Neural crest cell (in vitro differentiated cells): ENCODE results near the gene SRC. TPM values are rescaled to one million over a fixed set of nuclear protein-coding genes. Genes with fewer than 3 reads are reported as not detected.

ENCODE experiments used
- DNase-seq: peaks from one replicate; pipeline ENCODE4 v3.0.0; 2021; ENCODE audit warnings: low read depth, mixed read lengths, low spot score
- H3K27ac Mint-ChIP-seq: one replicate; pipeline ENCODE4 v1.8.0; 2021; ENCODE audit warnings: mild to moderate bottlenecking, mixed read lengths; ENCODE audit not compliant: unreplicated experiment
- H3K27me3 Mint-ChIP-seq: 2 replicates; pipeline ENCODE4 v1.8.0; 2021; ENCODE audit warnings: low read depth, mild to moderate bottlenecking, mixed read lengths
- H3K36me3 Mint-ChIP-seq: 2 replicates; pipeline ENCODE4 v1.8.0; 2021; ENCODE audit warnings: low read depth, mild to moderate bottlenecking, mixed read lengths
- H3K4me1 Mint-ChIP-seq: 2 replicates; pipeline ENCODE4 v1.8.0; 2021; ENCODE audit warnings: mixed read lengths
- H3K4me3 Mint-ChIP-seq: one replicate; pipeline ENCODE4 v1.8.0; 2021; ENCODE audit warnings: mild to moderate bottlenecking, mixed read lengths
- H3K9me3 Mint-ChIP-seq: 2 replicates; pipeline ENCODE4 v1.8.0; 2021; ENCODE audit warnings: mixed read lengths
- CTCF ChIP-seq: fragments of 200-600 bp; sonication (generic); conservative IDR thresholded peaks from 2 replicates; pipeline ENCODE4 v1.5.0; 2021; ENCODE audit warnings: antibody characterized with exemption, mild to moderate bottlenecking
- total RNA-seq: library from RNA; stranded (reverse); gene quantifications from 2 replicates; pipeline ENCODE4 v1.2.1, GENCODE V29; 2021

The SRC gene
- total RNA-seq, 1 donor from 2014 or later, result 58.6 TPM

GRCh38 chr20:37454636-37455385 lies 108.9 kb downstream of the SRC start:
- H3K27me3 Mint-ChIP-seq, result peaks cover 3% of the 10 kb centered on the region
- H3K9me3 Mint-ChIP-seq, result peaks cover 18% of the 10 kb centered on the region
- no peak for DNase-seq
- no peak for TF ChIP-seq CTCF
- no peaks in the 10 kb centered on the region for H3K4me1 Mint-ChIP-seq
- no peaks in the 10 kb centered on the region for H3K36me3 Mint-ChIP-seq
- no peak overlapping the region for H3K4me3 Mint-ChIP-seq
- no peak overlapping the region for H3K27ac Mint-ChIP-seq

Other genes starting within 250 kb of the SRC start
- gene RPN2, start 166.8 kb upstream of the SRC start, total RNA-seq, result 196 and 203 TPM in 2 replicates
- gene MROH8, start 166.6 kb upstream of the SRC start, total RNA-seq, result 7.3 and 7.6 TPM in 2 replicates
- gene GHRH, start 84.3 kb upstream of the SRC start, total RNA-seq, result not detected in 2 replicates
- gene MANBAL, start 56.5 kb upstream of the SRC start, total RNA-seq, result 44.8 and 50.8 TPM in 2 replicates
- 113 and 119 TPM in 2 replicates for gene NNAT, start 175.1 kb downstream of the SRC start, total RNA-seq
- gene BLCAP, start 181.7 kb downstream of the SRC start, total RNA-seq, result 43.2 and 44.2 TPM in 2 replicates